NCI-H2196 treated with DMSO at 0.1 percent for 48 hours (cell line): ENCODE data around the gene BTNL9.
"Not testable (repeated sequence)": the region's sequence is repeated elsewhere in the genome, so short reads cannot be mapped to it uniquely, and the experiment has no call there.

ENCODE experiments used
- DNase-seq: peaks from one replicate; lab custom pipeline; 2025; ENCODE audit not compliant: unreplicated experiment; lab: John Stamatoyannopoulos, UW

BTNL9 gene

DNA sequence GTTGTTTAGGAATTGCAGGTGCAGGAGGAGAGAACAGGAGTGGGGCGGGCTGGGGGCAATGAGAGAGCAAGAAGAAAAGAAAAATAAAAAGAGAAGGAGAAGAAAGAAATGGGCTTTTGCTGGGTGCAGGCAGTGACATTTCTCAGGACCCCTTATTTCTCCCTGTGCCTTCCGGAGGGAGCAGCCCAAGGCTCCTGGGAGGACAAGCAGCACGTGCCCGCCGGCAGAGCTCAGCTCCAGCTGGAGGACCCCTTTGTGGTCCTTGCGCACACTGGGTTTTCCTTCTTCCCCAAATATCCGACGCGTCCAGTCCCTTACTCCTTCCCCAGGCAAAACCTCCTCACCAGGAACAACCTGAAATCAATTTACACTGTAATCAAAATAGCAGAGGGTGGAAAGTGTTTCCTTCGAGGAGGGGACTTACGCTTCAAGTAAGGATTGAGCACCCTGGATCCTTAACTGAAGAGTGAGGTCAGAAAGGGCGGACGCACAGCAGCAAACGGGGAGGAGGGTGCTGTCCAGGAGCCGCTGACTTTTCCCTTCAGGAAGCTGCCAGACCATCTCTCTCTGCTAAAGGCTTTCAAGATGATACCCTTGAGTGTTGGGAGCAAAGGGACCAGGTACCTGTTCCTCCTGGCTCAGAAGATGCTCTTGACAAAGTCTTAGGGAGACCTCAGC is 2.1 kb downstream of the BTNL9 start:
- DNase-seq: no peak

DNA sequence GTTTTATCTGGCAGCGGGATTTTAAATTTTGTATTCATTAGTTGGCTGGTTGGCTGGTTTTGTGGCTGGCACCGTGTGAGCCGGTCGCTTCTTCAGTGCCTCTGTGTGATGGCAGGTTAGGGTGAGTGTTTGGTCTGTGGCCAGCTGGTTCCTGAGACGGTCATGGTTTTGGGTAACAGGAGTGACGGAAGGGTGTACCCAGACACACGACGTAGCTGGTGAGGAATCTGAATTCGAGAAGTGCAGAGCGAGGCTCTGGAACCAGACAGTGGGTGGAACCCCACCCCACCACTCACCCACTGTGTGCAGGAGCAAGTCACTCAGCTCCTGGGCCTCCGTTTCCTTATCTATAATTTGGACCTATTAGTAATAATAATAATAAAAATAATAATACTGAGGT is 2.7 kb downstream of the BTNL9 start:
- no peak for DNase-seq

DNA sequence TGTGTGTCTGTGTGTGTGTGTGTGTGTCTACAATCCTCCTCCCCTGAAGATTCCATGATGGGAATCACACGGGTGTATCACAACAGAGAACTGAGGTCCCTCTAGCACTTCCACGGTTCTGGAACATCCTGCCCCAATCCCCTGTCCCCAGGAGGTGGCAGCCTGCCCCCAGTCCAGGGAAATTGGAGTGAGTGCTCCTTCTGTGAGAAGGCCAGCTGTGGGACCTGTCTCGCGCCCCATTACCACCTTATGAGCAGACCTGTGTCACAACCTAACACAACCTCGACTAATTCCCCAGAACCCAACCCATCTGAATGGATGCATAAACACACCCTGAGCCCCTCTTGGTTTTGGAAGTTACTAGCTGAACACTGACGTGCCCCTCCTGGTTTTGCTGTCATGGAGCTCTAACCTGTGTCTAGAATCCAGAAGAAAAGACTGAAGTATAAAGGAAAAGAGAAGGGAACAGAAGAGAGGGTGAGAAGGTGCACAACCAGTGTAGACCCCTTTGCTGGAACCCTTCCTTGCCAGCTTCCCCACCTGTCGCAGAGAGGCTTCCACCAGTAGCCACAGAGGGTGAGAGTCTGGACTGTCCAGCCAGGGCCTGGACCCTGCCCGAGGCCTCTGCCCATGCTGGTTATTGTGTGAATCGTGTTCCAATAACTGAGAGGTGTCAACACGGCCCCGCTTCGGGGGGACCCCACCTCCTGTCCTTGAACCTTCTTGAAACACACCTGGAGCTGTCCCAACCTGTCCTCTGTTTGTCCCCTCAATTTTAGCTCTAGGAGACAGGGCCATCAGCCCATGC is 3.4 kb downstream of the BTNL9 start:
- no peak for DNase-seq

DNA sequence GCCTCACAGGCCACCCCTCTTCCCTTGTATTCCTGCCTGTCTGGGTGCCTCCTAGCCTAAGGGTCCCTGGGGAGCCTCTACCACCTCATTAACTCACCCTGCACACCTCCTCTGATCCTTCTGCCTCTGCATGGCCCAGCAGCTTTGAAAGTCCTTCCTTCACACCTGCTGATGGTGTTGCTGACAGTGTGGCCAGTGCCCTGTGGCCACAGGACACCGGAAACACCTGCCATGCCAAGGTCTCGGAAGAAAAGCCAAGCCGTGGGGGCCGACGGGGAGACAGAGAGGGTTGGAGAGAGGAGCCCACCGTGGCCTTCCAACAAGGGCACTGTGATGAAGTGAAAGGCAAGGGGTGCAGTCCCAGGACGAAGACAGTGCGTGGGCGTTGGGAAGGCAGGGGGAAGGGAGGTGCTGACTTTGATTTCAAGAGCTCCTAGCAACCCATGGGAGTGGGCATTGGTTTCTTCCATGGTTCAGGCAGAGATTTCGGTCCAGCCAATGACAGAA is 4.1 kb downstream of the BTNL9 start:
- DNase-seq: no peak

DNA sequence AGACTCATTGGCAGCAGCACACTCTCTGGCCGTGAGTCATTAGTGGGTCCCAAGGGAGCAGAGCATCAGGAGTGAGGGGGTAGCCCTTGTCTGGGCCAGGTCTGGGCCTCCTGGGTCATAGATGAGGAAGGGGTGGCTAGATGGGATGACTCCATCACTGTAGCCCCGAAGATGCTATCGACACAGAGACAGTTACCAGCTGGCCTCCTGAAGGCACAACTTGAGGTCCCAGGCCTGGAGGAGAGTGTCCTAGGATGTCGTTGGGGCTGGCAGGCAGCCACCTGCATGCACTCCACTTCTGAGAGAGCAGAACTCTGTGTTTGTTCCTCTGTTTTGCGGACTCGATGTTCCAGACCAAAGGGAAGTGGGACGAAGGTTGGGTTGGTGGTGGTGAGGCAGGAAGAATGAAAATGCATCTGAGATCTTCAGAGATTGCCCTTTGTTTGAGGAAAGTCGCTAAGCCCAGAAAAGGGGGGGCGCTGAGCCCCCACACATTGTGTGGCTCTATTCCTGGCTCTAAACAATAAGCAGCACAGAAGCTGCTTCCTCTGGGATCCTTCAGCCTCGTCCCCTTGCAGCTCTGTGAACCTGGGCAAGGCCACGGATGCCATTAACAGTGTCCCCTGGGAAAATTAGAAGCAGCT is 4.7 kb downstream of the BTNL9 start:
- no peak for DNase-seq

DNA sequence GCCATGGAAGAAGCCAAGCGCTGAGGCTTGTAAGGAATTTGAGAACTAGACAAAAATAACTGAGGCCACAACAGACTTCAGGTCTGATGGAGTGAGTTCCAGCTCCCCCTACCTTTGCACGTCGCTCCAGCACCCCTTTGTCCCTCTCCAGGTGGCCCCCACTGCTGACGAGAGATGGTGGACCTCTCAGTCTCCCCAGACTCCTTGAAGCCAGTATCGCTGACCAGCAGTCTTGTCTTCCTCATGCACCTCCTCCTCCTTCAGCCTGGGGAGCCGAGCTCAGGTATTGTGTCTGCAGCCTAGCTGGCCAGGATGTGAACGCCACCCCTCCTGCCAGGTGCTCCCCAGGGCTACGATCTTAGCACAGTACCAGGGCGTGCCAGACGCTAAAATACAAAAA is 5.2 kb downstream of the BTNL9 start:
- no peak for DNase-seq

DNA sequence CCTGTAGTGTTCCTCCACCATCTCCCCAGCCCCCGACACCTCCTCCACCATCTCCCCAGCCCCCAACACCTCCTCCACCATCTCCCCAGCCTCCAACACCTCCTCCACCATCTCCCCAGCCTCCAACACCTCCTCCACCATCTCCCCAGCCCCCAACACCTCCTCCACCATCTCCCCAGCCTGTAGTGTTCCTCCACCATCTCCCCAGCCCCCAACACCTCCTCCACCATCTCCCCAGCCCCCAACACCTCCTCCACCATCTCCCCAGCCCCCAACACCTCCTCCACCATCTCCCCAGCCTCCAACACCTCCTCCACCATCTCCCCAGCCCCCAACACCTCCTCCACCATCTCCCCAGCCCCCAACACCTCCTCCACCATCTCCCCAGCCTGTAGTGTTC is 5.8 kb downstream of the BTNL9 start:
- not testable (repeated sequence) for DNase-seq

DNA sequence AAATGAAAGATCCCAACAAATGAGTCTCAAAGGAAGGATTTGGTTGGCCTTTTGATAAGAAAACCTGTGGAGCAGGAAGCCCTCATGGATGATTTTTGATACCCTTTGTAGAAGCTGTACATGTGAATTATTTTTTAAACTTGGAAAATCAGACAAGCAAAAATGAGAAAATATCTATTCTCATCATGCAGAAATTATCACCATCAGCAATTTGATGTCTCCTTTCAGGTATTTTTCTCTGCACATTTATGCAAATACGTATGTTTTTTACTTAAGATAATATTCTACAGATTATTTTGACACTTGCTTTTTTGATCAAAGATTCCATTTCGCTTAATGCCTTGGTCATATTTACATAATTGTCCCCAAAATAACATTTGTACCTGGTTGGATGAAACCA is 7.2 kb downstream of the BTNL9 start:
- DNase-seq: no peak

DNA sequence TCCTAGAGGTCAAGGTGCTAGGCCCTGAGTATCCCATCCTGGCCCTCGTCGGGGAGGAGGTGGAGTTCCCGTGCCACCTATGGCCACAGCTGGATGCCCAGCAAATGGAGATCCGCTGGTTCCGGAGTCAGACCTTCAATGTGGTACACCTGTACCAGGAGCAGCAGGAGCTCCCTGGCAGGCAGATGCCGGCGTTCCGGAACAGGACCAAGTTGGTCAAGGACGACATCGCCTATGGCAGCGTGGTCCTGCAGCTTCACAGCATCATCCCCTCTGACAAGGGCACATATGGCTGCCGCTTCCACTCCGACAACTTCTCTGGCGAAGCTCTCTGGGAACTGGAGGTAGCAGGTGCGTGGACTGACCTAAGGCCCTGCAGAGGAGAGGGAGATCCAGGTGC is 7.9 kb downstream of the BTNL9 start:
- no peak for DNase-seq

DNA sequence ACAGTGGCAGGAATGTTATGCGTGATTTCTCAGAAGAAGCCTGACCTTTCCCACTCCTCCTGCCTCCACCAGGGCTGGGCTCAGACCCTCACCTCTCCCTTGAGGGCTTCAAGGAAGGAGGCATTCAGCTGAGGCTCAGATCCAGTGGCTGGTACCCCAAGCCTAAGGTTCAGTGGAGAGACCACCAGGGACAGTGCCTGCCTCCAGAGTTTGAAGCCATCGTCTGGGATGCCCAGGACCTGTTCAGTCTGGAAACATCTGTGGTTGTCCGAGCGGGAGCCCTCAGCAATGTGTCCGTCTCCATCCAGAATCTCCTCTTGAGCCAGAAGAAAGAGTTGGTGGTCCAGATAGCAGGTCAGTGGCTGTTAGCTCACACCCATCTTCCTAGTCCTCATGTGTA is 9.9 kb downstream of the BTNL9 start:
- DNase-seq: no peak

DNA sequence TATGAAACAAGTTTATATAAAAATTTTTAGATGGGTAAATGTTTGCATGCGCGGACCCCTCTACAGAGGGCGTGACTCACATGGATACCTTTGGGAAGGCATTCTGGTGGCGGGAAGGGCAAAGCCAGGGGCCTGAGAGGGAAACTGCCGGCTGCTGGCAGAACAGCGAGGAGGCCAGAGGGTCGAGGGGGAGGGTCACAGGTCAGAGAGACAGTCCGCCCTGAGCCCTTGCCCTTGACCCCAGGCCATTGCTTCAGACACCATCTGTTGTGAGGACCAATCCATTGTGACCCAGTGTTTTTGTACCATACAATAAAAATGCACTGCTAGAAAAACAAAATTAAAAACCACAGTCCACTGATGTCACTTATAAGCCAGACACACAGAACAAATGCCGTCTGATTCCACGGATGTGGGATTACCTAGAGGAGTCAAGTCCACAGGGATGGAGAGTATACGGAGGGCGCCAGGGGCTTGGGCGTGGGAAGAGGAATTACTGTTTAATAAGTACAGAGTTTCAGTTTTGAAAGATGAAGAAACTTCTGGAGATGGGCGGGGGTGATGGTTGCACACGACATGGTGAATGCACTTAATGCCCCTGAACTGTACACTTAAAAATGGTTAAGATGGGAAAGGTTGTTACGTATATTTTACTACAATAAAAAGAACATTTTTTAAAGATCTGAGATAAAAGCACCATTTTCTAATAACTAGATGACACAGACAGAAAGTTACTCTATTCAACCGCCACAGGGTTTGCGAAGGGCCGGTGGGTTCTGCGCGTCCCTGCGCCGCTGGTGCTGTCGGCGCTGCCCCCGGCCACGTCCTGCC is 12.0 kb downstream of the BTNL9 start:
- no peak for DNase-seq

DNA sequence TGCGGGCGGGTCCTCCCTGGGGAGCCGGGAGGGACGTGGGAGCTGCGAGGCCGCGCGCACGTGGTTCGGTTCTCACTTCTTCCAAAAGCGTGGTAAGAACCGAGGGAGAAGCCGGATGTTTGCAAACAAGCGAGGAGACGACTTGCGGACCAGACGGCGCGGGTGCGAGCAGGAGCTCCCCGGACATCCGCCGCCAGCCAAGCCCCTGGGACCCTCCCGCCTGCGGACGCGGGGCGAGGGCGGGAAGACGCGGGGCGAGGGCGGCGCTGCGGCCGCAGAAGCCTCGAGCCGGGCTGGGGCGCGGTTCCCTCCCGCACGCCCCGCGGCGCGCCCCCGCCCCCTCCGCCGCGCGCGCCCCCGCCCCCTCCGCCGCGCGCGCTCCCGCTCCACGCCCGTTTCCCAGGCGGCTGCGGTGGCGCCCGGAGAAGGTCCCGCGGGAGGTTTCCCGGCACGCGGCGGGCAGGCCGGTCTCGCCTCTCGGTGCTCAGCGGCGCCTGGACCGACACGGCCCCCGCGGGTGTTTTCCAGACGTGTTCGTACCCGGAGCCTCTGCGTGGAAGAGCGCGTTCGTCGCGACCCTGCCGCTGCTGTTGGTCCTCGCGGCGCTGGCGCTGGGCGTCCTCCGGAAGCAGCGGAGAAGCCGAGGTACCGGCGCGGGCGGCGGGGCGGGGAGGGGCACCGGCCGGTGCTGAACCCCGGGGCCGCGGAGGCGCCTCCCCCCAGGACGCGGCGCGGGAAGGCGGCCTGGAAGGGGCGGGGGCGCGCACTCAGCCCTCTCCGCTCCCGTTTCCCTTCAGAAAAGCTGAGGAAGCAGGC is 12.8 kb downstream of the BTNL9 start:
- DNase-seq: no peak

DNA sequence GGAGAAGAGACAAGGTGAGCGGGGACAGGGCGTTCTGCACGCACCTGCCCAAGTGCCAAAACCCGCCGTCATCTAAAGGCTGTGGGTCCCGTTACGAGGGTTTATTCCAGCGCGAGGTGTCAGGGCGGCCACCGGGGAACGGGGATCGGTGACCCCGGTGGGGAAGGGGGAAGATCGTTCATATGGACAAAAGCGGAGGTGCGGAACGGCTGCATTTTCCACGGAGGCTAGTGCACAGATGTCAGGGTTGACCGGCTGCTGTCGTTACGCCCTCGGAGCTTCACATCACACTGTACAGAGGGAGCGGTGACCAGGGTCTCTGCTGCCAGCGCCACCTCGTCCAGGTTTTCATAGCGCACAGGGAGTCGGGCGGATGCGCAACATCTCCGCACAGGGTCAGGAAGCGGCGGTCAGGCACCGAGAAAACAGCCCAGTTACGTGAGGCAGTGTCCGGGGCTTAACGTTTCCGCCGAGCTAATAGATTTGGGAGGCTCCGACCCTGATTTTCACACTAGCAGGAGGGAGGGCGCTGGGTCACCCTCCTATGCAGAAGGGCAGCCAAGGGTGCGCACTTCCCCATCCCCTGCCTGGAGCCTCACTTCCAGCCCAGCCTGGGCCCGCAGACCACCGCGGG is 13.5 kb downstream of the BTNL9 start:
- DNase-seq: no peak

DNA sequence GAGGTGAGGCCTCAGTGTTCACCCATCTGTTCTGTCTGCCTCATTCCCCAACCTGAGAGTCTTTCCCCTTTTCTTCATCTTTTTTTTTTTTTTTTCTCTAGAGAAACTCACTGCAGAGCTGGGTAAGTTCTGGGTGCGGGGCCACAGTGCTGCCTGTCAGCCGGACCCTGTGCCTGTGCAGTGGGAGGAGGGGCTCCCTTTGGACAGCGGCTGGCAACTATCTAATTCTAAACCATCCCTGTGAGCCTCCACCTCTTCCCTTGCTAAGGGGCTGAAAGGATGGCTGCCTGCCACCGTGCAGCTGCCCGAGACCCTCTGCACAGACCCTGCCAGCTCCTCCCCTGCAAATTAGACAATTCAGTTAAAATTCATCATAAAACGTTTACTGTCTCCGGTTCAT is 14.1 kb downstream of the BTNL9 start:
- DNase-seq: no peak

DNA sequence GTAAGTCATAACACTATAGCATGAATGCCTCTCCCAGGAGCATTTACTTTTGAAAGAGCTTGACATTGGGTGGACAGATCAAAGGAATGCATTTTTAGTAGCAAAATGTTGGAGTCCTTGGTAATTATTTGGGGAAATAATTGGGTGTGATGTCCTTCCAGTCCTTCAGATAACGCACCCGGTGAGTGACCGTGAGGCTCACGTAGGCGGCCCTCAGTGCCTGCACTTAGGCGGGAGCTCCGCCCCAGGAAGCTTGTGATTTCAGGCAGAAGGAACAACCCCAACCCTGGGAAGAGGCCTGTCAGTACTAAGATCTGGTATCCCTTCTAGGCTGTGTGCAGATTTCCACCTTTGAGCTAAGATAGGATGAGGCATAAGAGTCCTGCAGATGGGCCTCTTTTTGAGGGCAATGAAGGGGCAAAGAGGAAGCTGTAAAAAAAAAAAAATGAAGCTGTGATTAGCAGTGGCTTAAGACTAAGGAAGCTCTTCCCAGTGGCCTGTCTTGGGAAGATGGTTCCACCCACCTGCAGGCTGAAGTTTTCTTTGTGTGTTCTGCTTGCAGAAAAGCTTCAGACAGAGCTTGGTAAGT is 14.9 kb downstream of the BTNL9 start:
- DNase-seq: no peak

DNA sequence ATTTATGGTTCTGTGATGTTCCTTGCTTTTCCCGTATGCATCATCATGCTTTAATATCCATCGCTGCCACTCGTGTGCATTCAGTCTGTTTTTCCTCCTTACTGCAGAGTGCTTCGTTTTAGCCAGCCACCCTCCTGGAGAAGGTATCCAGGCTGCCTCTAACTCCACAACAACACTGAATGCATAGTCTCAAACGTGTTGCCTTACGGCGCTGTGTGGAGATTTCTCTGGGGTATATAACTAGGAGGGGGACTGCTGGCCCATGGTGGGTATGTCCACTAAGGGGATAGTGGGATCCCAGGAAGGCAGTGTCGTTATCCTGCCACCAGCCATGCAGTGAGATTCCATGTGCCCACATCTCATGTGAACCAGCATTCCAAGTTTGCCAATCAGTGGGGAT is 16.4 kb downstream of the BTNL9 start:
- DNase-seq: no peak

DNA sequence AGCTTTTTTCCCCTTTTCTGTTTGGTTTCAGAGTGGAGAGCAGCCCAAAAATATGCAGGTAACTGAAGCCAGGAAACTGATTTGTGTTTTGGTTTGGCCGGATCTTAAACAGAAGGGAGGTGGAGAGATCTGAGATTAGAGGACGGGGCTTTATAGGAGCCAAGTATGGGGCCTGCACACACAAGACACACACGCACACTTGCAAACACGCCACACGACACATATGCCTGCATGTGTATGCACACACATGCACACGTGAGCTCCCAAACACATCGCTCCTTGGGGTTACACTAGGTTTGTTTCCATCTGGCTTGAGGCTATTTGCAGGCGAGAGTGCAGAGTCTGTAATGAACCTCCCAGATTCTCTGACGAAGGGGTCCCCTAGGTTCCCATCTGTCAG is 18.3 kb downstream of the BTNL9 start:
- no peak for DNase-seq

DNA sequence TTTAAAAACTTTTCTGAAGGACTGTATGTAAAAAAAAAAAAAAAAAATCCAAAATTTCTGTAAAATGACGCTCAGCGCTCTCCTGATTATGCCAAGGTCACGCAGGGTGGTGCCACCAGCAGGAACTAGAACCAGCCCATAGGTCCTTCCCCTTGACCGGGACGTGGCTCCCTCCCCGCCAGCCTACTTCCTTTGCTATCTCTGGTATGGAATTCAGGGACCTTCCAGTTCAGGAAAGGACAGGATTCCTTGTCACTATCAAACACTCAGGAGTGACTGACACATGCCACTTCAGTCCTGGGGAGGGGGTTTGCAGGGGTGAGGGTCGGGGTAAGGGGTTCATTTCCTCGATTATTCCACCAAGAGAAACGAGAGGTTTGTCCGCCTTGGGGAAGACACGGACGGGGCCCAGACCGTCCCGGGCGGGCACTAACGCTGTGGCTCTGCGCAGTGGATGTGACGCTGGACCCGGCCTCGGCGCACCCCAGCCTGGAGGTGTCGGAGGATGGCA is 18.8 kb downstream of the BTNL9 start:
- no peak for DNase-seq
